Chondrocyte (in vitro differentiated cells): ENCODE data around the gene ATP5F1B. TPM values are rescaled to one million over a fixed set of nuclear protein-coding genes. Genes with fewer than 3 reads are reported as not detected.
A peak's percentile ranks its signal among the peaks of the same experiment; 100 is the strongest.

Source experiments
- DNase-seq: peaks from one replicate; pipeline ENCODE4 v3.0.0; 2021; ENCODE audit warnings: mixed read lengths, low spot score
- H3K27ac Mint-ChIP-seq: one replicate; pipeline ENCODE4 v1.8.0; 2021; ENCODE audit warnings: mild to moderate bottlenecking, moderate library complexity, mixed read lengths; ENCODE audit not compliant: unreplicated experiment
- H3K27me3 Mint-ChIP-seq: 2 replicates; pipeline ENCODE4 v1.8.0; 2021; ENCODE audit warnings: low read depth, mixed read lengths
- H3K36me3 Mint-ChIP-seq: 2 replicates; pipeline ENCODE4 v1.8.0; 2021; ENCODE audit warnings: low read depth, mixed read lengths
- H3K4me1 Mint-ChIP-seq: 2 replicates; pipeline ENCODE4 v1.8.0; 2021; ENCODE audit warnings: low read depth, mild to moderate bottlenecking, mixed read lengths
- H3K4me3 Mint-ChIP-seq: one replicate; pipeline ENCODE4 v1.8.0; 2021; ENCODE audit warnings: mild to moderate bottlenecking, moderate library complexity, mixed read lengths; ENCODE audit not compliant: unreplicated experiment
- H3K9me3 Mint-ChIP-seq: 2 replicates; pipeline ENCODE4 v1.8.0; 2021; ENCODE audit warnings: low read depth, mixed read lengths
- total RNA-seq: library from RNA; stranded (reverse); gene quantifications from 3 replicates; pipeline ENCODE4 v1.2.1, GENCODE V29; 2021
- TF ChIP-seq, protein P1 (sequence below): fragments of 200-600 bp; sonication (generic); IDR thresholded peaks from 2 replicates; pipeline ENCODE4 v1.5.0; 2021; ENCODE audit warnings: antibody characterized with exemption, mild to moderate bottlenecking, moderate library complexity

ATP5F1B gene
- total RNA-seq, 1 donor from 2014 or later: 380 TPM

- H3K27ac Mint-ChIP-seq: peak overlapping the region; percentile 99
- peak; percentile 90 for DNase-seq
- H3K9me3 Mint-ChIP-seq: no peaks in the 10 kb centered on the region
- H3K36me3 Mint-ChIP-seq: peaks cover 2% of the 10 kb centered on the region
- peak overlapping the region; percentile 91 for H3K4me3 Mint-ChIP-seq
- peaks cover 36% of the 10 kb centered on the region for H3K4me1 Mint-ChIP-seq
- TF ChIP-seq, protein P1, sequence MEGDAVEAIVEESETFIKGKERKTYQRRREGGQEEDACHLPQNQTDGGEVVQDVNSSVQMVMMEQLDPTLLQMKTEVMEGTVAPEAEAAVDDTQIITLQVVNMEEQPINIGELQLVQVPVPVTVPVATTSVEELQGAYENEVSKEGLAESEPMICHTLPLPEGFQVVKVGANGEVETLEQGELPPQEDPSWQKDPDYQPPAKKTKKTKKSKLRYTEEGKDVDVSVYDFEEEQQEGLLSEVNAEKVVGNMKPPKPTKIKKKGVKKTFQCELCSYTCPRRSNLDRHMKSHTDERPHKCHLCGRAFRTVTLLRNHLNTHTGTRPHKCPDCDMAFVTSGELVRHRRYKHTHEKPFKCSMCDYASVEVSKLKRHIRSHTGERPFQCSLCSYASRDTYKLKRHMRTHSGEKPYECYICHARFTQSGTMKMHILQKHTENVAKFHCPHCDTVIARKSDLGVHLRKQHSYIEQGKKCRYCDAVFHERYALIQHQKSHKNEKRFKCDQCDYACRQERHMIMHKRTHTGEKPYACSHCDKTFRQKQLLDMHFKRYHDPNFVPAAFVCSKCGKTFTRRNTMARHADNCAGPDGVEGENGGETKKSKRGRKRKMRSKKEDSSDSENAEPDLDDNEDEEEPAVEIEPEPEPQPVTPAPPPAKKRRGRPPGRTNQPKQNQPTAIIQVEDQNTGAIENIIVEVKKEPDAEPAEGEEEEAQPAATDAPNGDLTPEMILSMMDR: no peak
- H3K27me3 Mint-ChIP-seq: no peaks in the 10 kb centered on the region
These were observed 41.7 kb upstream of the ATP5F1B start for GRCh38 chr12:56687223-56688128.

GRCh38 chr12:56684745-56685359 lies 39.1 kb upstream of the ATP5F1B start:
- H3K27ac Mint-ChIP-seq: peak overlapping the region; percentile 99
- H3K4me3 Mint-ChIP-seq: peak overlapping the region; percentile 91
- no peaks in the 10 kb centered on the region for H3K9me3 Mint-ChIP-seq
- DNase-seq: peak; percentile 6
- TF ChIP-seq, protein P1: no peak
- H3K36me3 Mint-ChIP-seq: peaks cover 4% of the 10 kb centered on the region
- H3K27me3 Mint-ChIP-seq: no peaks in the 10 kb centered on the region
- peaks cover 42% of the 10 kb centered on the region for H3K4me1 Mint-ChIP-seq

- peaks cover 32% of the 10 kb centered on the region for H3K4me1 Mint-ChIP-seq
- H3K36me3 Mint-ChIP-seq: peaks cover 4% of the 10 kb centered on the region
- no peak overlapping the region for H3K4me3 Mint-ChIP-seq
- DNase-seq: peak; percentile 26
- H3K27me3 Mint-ChIP-seq: no peaks in the 10 kb centered on the region
- peak overlapping the region; percentile 5 for H3K27ac Mint-ChIP-seq
- no peaks in the 10 kb centered on the region for H3K9me3 Mint-ChIP-seq
- TF ChIP-seq, protein P1: no peak
These were observed 36.5 kb upstream of the ATP5F1B start for GRCh38 chr12:56682323-56682722.

DNA sequence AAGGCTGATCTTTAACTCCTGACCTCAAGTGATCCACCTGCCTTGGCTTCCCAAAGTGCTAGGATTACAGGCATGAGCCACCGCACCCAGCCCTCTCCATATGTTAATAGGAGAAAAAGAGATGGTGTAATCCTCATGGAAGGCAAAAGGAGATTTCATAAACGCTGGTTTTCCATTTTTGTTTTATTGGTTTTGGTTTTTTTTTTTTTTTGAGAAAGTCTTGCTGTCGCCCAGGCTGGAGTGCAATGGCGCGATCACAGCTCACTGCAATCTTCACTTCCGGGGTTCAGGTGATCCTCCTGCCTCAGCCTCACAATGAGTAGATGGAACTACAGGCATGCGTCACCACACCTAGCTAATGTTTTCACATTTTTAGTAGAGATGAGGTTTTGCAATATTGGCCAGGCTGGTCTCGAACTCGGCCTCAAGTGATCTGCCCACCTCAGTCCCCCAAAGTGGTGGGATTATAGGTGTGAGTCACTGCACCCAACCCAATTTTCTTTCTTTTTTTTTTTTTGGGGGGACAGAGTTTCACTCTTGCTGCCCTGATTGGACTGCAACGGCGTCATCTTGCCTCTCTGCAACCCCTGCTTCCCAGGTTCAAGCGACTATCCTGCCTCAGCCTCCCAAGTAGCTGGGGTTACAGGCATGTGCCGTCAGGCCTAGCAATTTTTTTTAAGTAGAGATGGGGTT lies 34.2 kb upstream of the ATP5F1B start:
- Mint-ChIP-seq H3K4me3 (no peak overlapping the region), H3K4me1 (peaks cover 21% of the 10 kb centered on the region), H3K27me3 (no peaks in the 10 kb centered on the region), H3K9me3 (no peaks in the 10 kb centered on the region), H3K36me3 (peaks cover 4% of the 10 kb centered on the region), H3K27ac (no peak overlapping the region)
- peak; percentile 29 for DNase-seq
- TF ChIP-seq, protein P1: no peak

DNA sequence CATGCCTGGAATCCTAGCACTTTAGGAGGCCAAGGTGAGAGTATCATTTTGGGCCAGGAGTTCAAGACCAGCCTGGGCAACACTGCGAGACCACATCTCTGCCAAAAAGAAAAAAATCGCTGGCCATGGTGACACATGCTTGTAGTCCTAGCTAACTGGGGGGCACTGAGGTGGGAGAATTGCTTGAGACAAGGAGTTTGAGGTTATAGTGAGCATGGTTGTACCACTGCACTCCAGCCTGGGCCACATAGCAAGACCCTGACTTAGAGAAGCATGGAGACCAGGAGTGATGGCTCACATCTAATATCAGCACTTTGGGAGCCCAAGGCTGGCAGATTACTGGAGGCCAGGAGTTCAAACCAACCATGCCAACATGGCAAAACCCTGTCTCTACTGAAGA lies 33.1 kb upstream of the ATP5F1B start:
- Mint-ChIP-seq H3K4me3 (no peak overlapping the region), H3K27ac (no peak overlapping the region)

More for the DNA sequence above, 33.1 kb upstream of the ATP5F1B start:
- DNase-seq: peak; percentile 17
- H3K9me3 Mint-ChIP-seq: no peaks in the 10 kb centered on the region
- H3K36me3 Mint-ChIP-seq: peaks cover 3% of the 10 kb centered on the region
- peaks cover 14% of the 10 kb centered on the region for H3K4me1 Mint-ChIP-seq
- no peaks in the 10 kb centered on the region for H3K27me3 Mint-ChIP-seq
- TF ChIP-seq, protein P1: no peak
